OCI-LY1 (cell line): ENCODE measurements around the gene KNSTRN.

Experiments
- H2AFZ ChIP-seq: fragments of 200-600 bp; sonication (generic), shearing (Covaris generic); 2 replicates; pipeline ENCODE4 v1.6.0; 2014; ENCODE audit warnings: antibody characterized with exemption, mild to moderate bottlenecking, low read length
- H3F3A ChIP-seq: fragments of 200-600 bp; sonication (generic), shearing (Covaris generic); 2 replicates; pipeline ENCODE4 v1.6.0; 2014; ENCODE audit warnings: mild to moderate bottlenecking, antibody characterized with exemption, low read length, moderate library complexity; ENCODE audit not compliant: insufficient read depth
- H3K27ac ChIP-seq: fragments of 200-600 bp; sonication (generic); 2 replicates; pipeline ENCODE4 v1.5.1; 2014; ENCODE audit warnings: low read length, mixed run types, mild to moderate bottlenecking, low read depth; ENCODE audit not compliant: poor library complexity, severe bottlenecking
- H3K27me3 ChIP-seq: fragments of 200-600 bp; sonication (generic); 2 replicates; pipeline ENCODE4 v1.6.0; 2014; ENCODE audit warnings: antibody characterized with exemption, mild to moderate bottlenecking, low read length, moderate library complexity; ENCODE audit not compliant: insufficient read depth
- H3K36me3 ChIP-seq: fragments of 200-600 bp; sonication (generic); 2 replicates; pipeline ENCODE4 v1.6.1; 2014; ENCODE audit warnings: mild to moderate bottlenecking, antibody characterized with exemption, low read length, moderate library complexity, mixed read lengths; ENCODE audit not compliant: insufficient read depth
- H3K4me1 ChIP-seq: fragments of 200-600 bp; sonication (generic); 2 replicates; pipeline ENCODE4 v1.5.1; 2014; ENCODE audit warnings: mild to moderate bottlenecking, low read length, moderate library complexity; ENCODE audit not compliant: insufficient read depth, severe bottlenecking
- H3K4me2 ChIP-seq: fragments of 200-600 bp; sonication (generic), shearing (Covaris generic); 2 replicates; pipeline ENCODE4 v1.6.1; 2014; ENCODE audit warnings: low read length
- H3K4me3 ChIP-seq: fragments of 200-600 bp; sonication (generic); 2 replicates; pipeline ENCODE4 v1.5.1; 2014; ENCODE audit warnings: low read length, low read depth, mild to moderate bottlenecking, mixed read lengths; ENCODE audit not compliant: poor library complexity, severe bottlenecking
- H3K79me2 ChIP-seq: fragments of 200-600 bp; shearing (Covaris generic); 2 replicates; pipeline ENCODE4 v1.6.1; 2016; ENCODE audit warnings: mixed run types, low read length, mixed read lengths; ENCODE audit not compliant: insufficient read depth
- H3K9ac ChIP-seq: fragments of 200-600 bp; sonication (generic), shearing (Covaris generic); 2 replicates; pipeline ENCODE4 v1.6.1; 2014; ENCODE audit warnings: mild to moderate bottlenecking, low read length, mixed read lengths
- H3K9me2 ChIP-seq: fragments of 200-600 bp; sonication (generic), shearing (Covaris generic); 2 replicates; pipeline ENCODE4 v1.6.1; 2014; ENCODE audit warnings: low read depth, mild to moderate bottlenecking, low read length, mixed read lengths
- H3K9me3 ChIP-seq: fragments of 200-600 bp; shearing (Covaris generic); 2 replicates; pipeline ENCODE4 v1.6.1; 2014; ENCODE audit warnings: low read length, mixed read lengths
- H4K20me1 ChIP-seq: fragments of 200-600 bp; sonication (generic), shearing (Covaris generic); 2 replicates; pipeline ENCODE4 v1.6.0; 2016; ENCODE audit warnings: mild to moderate bottlenecking, low read length; ENCODE audit not compliant: insufficient read depth
- CTCF ChIP-seq: fragments of 200-600 bp; sonication (generic), shearing (Covaris generic); IDR thresholded peaks from 2 replicates; pipeline ENCODE4 v1.5.1; 2017; ENCODE audit warnings: mild to moderate bottlenecking, antibody characterized with exemption, low read length, moderate library complexity, mixed read lengths
- EZH2 ChIP-seq: fragments of 200-600 bp; sonication (generic), shearing (Covaris generic); IDR thresholded peaks from 2 replicates; pipeline ENCODE4 v1.8.0; 2017; ENCODE audit warnings: borderline replicate concordance, mixed run types, mild to moderate bottlenecking, antibody characterized with exemption, low read length, moderate library complexity, mixed read lengths

The KNSTRN gene

DNA sequence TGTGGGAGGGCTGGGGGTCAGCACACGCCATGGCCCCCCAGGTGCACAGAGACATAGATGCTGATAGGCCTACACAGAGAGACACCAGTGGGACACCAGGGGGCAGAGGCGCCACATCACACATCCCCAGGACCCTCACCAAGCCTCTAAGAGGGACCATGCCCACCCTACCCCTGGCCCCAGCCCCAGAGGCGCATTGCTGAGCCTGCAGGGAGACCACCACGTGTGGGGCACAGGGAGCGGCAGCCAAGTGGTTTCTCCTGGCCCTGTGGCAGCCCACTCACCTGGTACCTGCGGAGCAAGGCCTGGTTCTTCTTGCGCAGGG is 42.9 kb upstream of the KNSTRN start:
- Histone ChIP-seq H3K9ac (no peak overlapping the region), H4K20me1 (no peaks in the 10 kb centered on the region), H3K36me3 (no peaks in the 10 kb centered on the region), H3K27ac (no peak overlapping the region), H3K27me3 (no peaks in the 10 kb centered on the region; the same call in 1 of the 2 replicates), H3K9me2 (no peaks in the 10 kb centered on the region), H3K79me2 (no peaks in the 10 kb centered on the region), H3K9me3 (no peaks in the 10 kb centered on the region), H2AFZ (no peak overlapping the region), H3K4me3 (no peak overlapping the region), H3K4me2 (no peak overlapping the region), H3F3A (no peaks in the 10 kb centered on the region), H3K4me1 (peaks cover 7% of the 10 kb centered on the region)
- TF ChIP-seq EZH2 (no peak), CTCF (peak; percentile 19; the same call in 1 of the 2 replicates)

- Histone ChIP-seq H3K9ac (no peak overlapping the region), H3K4me1 (peaks cover 7% of the 10 kb centered on the region), H3K27ac (no peak overlapping the region), H3K79me2 (no peaks in the 10 kb centered on the region), H3K36me3 (no peaks in the 10 kb centered on the region), H2AFZ (no peak overlapping the region), H3K4me3 (no peak overlapping the region), H3F3A (no peaks in the 10 kb centered on the region), H4K20me1 (no peaks in the 10 kb centered on the region), H3K9me3 (no peaks in the 10 kb centered on the region), H3K27me3 (no peaks in the 10 kb centered on the region; the same call in 1 of the 2 replicates), H3K9me2 (no peaks in the 10 kb centered on the region), H3K4me2 (no peak overlapping the region)
- TF ChIP-seq EZH2 (no peak), CTCF (no peak)
Measured at GRCh38 chr15:40340038-40340739, 42.3 kb upstream of the KNSTRN start.

DNA sequence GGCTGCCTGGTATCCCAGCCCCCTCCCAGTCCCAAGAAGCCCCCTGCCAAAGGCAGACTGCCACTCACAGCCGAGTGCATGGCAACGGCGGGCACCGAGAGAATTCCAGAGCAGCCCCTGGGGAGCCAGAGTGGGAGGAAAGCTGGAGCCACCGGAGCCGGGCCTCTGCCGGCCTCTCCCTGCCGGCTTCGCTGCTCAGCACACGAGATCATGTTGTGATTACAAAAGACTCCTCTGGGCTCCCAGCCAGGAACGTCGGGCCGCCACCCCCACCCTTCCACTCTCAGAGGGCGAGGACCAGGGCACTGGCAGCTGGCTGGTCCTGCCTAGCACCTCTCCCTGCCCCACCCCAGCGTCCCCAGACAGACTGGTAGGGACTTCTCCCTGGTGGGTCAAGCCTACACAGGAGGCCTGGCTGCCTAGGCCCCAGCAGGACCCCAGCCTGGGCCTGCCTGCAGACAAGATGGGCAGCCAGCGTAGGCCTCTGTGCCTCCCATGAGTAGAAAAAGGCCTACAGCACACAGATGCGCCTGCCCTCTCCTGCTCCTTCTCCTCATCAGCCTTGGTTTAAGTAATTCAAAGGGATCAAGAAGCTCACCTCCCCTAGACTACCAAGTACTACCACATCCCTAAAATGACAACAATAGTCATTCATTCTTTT is 41.7 kb upstream of the KNSTRN start, which contains the start of gene CCDC9B:
CCDC9B (minus strand) TSS at position 200 of the 661 bp plus-strand sequence; CDS start at position 80, 120 bp downstream.
- Histone ChIP-seq H3K9me3 (no peaks in the 10 kb centered on the region), H3K27ac (no peak within 1 kb of the TSS), H3K36me3 (no peaks in the 10 kb centered on the region), H3K27me3 (no peaks in the 10 kb centered on the region; the same call in 1 of the 2 replicates), H3K4me2 (no peak within 1 kb of the TSS), H3F3A (no peaks in the 10 kb centered on the region), H4K20me1 (no peaks in the 10 kb centered on the region), H2AFZ (no peak within 1 kb of the TSS), H3K79me2 (no peaks in the 10 kb centered on the region), H3K9me2 (no peaks in the 10 kb centered on the region), H3K4me3 (no peak within 1 kb of the TSS), H3K9ac (no peak within 1 kb of the TSS), H3K4me1 (peaks cover 7% of the 10 kb centered on the region)
- TF ChIP-seq CTCF (no peak), EZH2 (no peak)
